ENCODE data around the gene C1QB. TPM values are rescaled to one million over a fixed set of nuclear protein-coding genes. Genes with fewer than 3 reads are reported as not detected.

The C1QB gene
- polyA plus RNA-seq, 1 donor, result 5.3 TPM

- DNase-seq, result no peak
Observed at GRCh38 chr1:22629886-22630285, 23.1 kb upstream of the C1QB start.

- no peak for DNase-seq
Observed at GRCh38 chr1:22633697-22634463, 19.2 kb upstream of the C1QB start.

GRCh38 chr1:22635436-22635835, 17.6 kb upstream of the C1QB start:
- no peak for DNase-seq

GRCh38 chr1:22636353-22636752, 16.7 kb upstream of the C1QB start, which contains the start of gene C1QA:
Gene C1QA, plus strand, starts transcription at chr1:22636628. Its CDS starts 989 bp downstream, at chr1:22637617.
- DNase-seq, result no peak

GRCh38 chr1:22636927-22637326, 16.1 kb upstream of the C1QB start:
- DNase-seq, result no peak

- no peak for DNase-seq
Observed at GRCh38 chr1:22637907-22638445, 15.1 kb upstream of the C1QB start.

- DNase-seq, result no peak
Observed at GRCh38 chr1:22638476-22639234, 14.4 kb upstream of the C1QB start.

- DNase-seq, result no peak
Observed at GRCh38 chr1:22639286-22639685, 13.8 kb upstream of the C1QB start.

- no peak for DNase-seq
Observed at GRCh38 chr1:22641247-22641646, 11.8 kb upstream of the C1QB start.

GRCh38 chr1:22641906-22642636, 11.0 kb upstream of the C1QB start:
- DNase-seq, result peak; percentile 53

GRCh38 chr1:22643381-22643780, 9.7 kb upstream of the C1QB start, which contains the start of gene C1QC:
Gene C1QC, plus strand, starts transcription at chr1:22643633. Its CDS starts 391 bp downstream, at chr1:22644024.
- DNase-seq, result no peak

- no peak for DNase-seq
Observed at GRCh38 chr1:22643928-22644327, 9.1 kb upstream of the C1QB start.

GRCh38 chr1:22645931-22646330, 7.1 kb upstream of the C1QB start:
- no peak for DNase-seq

- no peak for DNase-seq
Observed at GRCh38 chr1:22646384-22646783, 6.7 kb upstream of the C1QB start.

GRCh38 chr1:22650089-22650693, 2.8 kb upstream of the C1QB start:
- no peak for DNase-seq

GRCh38 chr1:22651941-22652856, 837 bp upstream of the C1QB start:
- DNase-seq, result no peak

GRCh38 chr1:22654692-22655091, 1.7 kb downstream of the C1QB start:
- DNase-seq, result no peak

GRCh38 chr1:22658385-22659163, 5.5 kb downstream of the C1QB start:
- DNase-seq, result no peak

GRCh38 chr1:22660716-22661241, 7.7 kb downstream of the C1QB start:
- no peak for DNase-seq

- no peak for DNase-seq
Observed at GRCh38 chr1:22661880-22662279, 8.8 kb downstream of the C1QB start.

All from left kidney (tissue), 2 donors.